GM20000 (cell line): ENCODE data around the gene MTA3.

Experiments used
- DNase-seq: peaks from one replicate; pipeline ENCODE4 v3.0.0; 2012; ENCODE audit warnings: low spot score
- CTCF ChIP-seq: IDR thresholded peaks from 2 replicates; pipeline ENCODE4 v1.5.1; 2012; ENCODE audit warnings: mild to moderate bottlenecking, control low read depth; ENCODE audit errors: extremely low read depth, missing control alignments

The MTA3 gene

GRCh38 chr2:42757981-42758740 lies 189.7 kb downstream of the MTA3 start:
- no peak for DNase-seq
- no peak for TF ChIP-seq CTCF

- no peak for TF ChIP-seq CTCF
- DNase-seq: no peak
Measured at GRCh38 chr2:42758751-42759150, 190.3 kb downstream of the MTA3 start.

- peak; percentile 5 for DNase-seq
- no peak for TF ChIP-seq CTCF
Measured at GRCh38 chr2:42761554-42761953, 193.1 kb downstream of the MTA3 start.

GRCh38 chr2:42762155-42762554 lies 193.7 kb downstream of the MTA3 start:
- TF ChIP-seq CTCF: no peak
- DNase-seq: peak; percentile 3

GRCh38 chr2:42762823-42763804 lies 194.7 kb downstream of the MTA3 start:
- DNase-seq: no peak
- no peak for TF ChIP-seq CTCF

- no peak for TF ChIP-seq CTCF
- no peak for DNase-seq
Measured at GRCh38 chr2:42764096-42764495, 195.7 kb downstream of the MTA3 start, which contains the start of gene OXER1. OXER1 (minus strand) TSS chr2:42764135; CDS start chr2:42764062, 73 bp downstream.

GRCh38 chr2:42764901-42765300 lies 196.5 kb downstream of the MTA3 start:
- DNase-seq: no peak

More at GRCh38 chr2:42764901-42765300, 196.5 kb downstream of the MTA3 start:
- TF ChIP-seq CTCF: no peak
